ENCODE measurements around the gene IL17D.

DNA sequence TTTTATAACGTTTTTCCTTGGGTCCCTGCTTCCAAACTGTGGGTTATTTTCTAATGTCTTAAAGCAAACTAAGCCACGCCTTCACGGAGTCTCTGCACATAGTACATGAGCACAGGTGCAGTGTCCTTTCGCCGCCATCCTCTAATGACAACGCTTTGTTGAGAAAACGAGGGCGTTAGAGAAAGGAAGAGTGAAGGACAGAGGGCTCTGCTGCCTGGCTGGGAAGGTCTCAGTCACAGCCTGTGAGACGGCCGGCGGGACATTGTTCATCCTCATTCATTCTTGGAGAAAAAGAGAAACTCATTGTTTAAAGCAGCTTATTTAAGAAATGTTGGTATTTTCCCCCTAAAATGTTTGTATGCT, 9.5 kb downstream of the IL17D start:
- TF ChIP-seq CTCF (IDR thresholded peaks at IDR 0.05): no peak
- no peak for TF ChIP-seq EP300 (IDR thresholded peaks at IDR 0.05)
